Breast epithelium (tissue), 3 donors: ENCODE data around the gene KRT222.

Experiments
- POLR2A ChIP-seq: fragments of 450-650 bp; IDR thresholded peaks from one replicate; pipeline ENCODE4 v1.6.1; 2016; ENCODE audit warnings: antibody characterized with exemption, mild to moderate bottlenecking, moderate library complexity
- POLR2AphosphoS5 ChIP-seq, 3 donors: sonication (generic); formaldehyde crosslinking; IDR thresholded peaks; one replicate each; pipeline ENCODE4 v1.6.1; 2017; ENCODE audit warnings: antibody characterized with exemption in 3 of 3
- TF ChIP-seq, protein P1 (sequence below), 3 donors: fragments of 450-650 bp; IDR thresholded peaks; one replicate each; pipeline ENCODE4 v1.5.1; 2016 to 2017; ENCODE audit warnings: antibody characterized with exemption in 3 of 3, mild to moderate bottlenecking in 3 of 3, moderate library complexity in 3 of 3

DNA sequence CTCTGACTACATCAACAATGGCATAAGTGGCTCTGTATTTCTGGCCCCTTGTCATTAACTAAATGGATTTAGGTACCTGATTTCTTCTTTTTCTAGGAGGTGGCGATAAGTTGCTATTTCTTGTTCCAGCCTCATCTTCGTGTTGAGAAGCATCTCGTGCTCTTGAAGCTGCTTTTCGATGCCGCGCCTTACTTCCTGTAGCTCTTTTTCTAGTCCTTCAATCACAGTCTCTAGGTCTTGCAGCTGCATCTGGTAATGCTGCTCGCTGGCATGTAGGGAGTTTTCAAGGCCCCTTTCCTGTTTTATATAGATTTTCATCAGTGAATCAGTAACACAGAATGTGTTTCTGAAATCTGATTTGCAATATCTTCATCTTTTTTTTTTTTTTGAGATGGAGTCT is 5.1 kb downstream of the KRT222 start:
- TF ChIP-seq, protein P1, sequence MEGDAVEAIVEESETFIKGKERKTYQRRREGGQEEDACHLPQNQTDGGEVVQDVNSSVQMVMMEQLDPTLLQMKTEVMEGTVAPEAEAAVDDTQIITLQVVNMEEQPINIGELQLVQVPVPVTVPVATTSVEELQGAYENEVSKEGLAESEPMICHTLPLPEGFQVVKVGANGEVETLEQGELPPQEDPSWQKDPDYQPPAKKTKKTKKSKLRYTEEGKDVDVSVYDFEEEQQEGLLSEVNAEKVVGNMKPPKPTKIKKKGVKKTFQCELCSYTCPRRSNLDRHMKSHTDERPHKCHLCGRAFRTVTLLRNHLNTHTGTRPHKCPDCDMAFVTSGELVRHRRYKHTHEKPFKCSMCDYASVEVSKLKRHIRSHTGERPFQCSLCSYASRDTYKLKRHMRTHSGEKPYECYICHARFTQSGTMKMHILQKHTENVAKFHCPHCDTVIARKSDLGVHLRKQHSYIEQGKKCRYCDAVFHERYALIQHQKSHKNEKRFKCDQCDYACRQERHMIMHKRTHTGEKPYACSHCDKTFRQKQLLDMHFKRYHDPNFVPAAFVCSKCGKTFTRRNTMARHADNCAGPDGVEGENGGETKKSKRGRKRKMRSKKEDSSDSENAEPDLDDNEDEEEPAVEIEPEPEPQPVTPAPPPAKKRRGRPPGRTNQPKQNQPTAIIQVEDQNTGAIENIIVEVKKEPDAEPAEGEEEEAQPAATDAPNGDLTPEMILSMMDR (IDR thresholded peaks at IDR 0.05), result no peak
- no peak for TF ChIP-seq POLR2A
- no peak for TF ChIP-seq POLR2AphosphoS5 (IDR thresholded peaks at IDR 0.05)
